Measurements from ENCODE around the gene ZNF423.

Gene ZNF423

DNA sequence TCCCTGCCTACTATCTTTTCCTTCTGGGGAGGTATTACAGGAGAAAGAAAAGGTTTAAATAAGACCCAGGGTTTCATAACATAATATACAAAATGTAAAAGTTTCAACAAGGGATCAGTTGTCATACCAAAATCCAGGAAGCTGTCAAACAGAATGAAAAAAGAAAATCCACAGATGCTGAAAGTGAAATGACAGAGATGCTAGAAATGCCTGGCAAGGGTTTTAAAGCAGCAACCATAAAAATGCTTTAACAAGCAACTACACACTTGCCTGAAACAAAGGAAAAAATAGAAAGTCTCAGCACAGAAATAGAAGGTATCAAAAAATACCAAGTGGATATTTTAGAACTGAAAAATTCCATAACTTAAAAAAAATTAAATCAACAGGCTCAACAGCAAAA lies 377.3 kb downstream of the ZNF423 start:
- no peaks in the 10 kb centered on the region for H3K9me2 ChIP-seq (ENCODE audit: low read depth, low read length)
- H3K4me1 ChIP-seq (ENCODE audit: insufficient read depth, low read length, severe bottlenecking), result peaks cover 7% of the 10 kb centered on the region
- H4K20me1 ChIP-seq (ENCODE audit: insufficient read depth, low read length), result no peaks in the 10 kb centered on the region
- H3K4me2 ChIP-seq (ENCODE audit: low read length), result no peak overlapping the region
- no peak overlapping the region for H3K27ac ChIP-seq (ENCODE audit: low read depth, low read length, poor library complexity, severe bottlenecking)
- no peak overlapping the region for H3K9ac ChIP-seq (ENCODE audit: low read length)
- no peaks in the 10 kb centered on the region for H3K9me3 ChIP-seq (ENCODE audit: low read length)
- no peaks in the 10 kb centered on the region for H3K36me3 ChIP-seq (ENCODE audit: insufficient read depth, low read length)
- H3K79me2 ChIP-seq (ENCODE audit: insufficient read depth, low read length), result no peaks in the 10 kb centered on the region
- no peak for TF ChIP-seq EZH2 (IDR thresholded peaks at IDR 0.05; ENCODE audit: borderline replicate concordance, low read length)
- H3F3A ChIP-seq (ENCODE audit: insufficient read depth, low read length), result no peaks in the 10 kb centered on the region
- no peaks in the 10 kb centered on the region for H3K27me3 ChIP-seq (ENCODE audit: insufficient read depth, low read length)
- H2AFZ ChIP-seq (ENCODE audit: low read length), result no peak overlapping the region
- H3K4me3 ChIP-seq (ENCODE audit: low read depth, low read length, poor library complexity, severe bottlenecking), result no peak overlapping the region

DNA sequence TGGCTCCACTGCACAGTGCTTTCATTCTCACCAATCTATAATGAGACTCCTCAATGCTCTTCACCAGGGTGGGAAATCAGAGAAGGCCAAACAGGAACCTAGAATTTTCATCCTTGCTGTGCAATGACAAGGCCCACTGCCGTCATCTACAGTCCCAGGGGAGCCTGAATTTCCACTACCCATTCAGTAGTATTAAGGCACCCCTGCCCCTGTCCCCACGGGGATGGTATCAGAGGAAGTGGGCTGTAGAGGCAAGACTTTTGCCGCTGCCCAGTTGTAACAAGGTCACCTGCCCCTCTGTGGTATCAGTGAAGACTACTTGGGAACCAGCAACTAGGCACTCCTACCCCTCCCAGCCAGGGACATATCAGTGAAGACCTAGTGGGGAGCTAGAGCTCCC lies 377.8 kb downstream of the ZNF423 start:
- peaks cover 7% of the 10 kb centered on the region for H3K4me1 ChIP-seq (ENCODE audit: insufficient read depth, low read length, severe bottlenecking)
- H4K20me1 ChIP-seq (ENCODE audit: insufficient read depth, low read length), result no peaks in the 10 kb centered on the region
- no peaks in the 10 kb centered on the region for H3K79me2 ChIP-seq (ENCODE audit: insufficient read depth, low read length)
- H3K27ac ChIP-seq (ENCODE audit: low read depth, low read length, poor library complexity, severe bottlenecking), result no peak overlapping the region
- H3K4me2 ChIP-seq (ENCODE audit: low read length), result no peak overlapping the region
- H3K4me3 ChIP-seq (ENCODE audit: low read depth, low read length, poor library complexity, severe bottlenecking), result no peak overlapping the region
- H3K27me3 ChIP-seq (ENCODE audit: insufficient read depth, low read length), result no peaks in the 10 kb centered on the region
- TF ChIP-seq, protein P1, sequence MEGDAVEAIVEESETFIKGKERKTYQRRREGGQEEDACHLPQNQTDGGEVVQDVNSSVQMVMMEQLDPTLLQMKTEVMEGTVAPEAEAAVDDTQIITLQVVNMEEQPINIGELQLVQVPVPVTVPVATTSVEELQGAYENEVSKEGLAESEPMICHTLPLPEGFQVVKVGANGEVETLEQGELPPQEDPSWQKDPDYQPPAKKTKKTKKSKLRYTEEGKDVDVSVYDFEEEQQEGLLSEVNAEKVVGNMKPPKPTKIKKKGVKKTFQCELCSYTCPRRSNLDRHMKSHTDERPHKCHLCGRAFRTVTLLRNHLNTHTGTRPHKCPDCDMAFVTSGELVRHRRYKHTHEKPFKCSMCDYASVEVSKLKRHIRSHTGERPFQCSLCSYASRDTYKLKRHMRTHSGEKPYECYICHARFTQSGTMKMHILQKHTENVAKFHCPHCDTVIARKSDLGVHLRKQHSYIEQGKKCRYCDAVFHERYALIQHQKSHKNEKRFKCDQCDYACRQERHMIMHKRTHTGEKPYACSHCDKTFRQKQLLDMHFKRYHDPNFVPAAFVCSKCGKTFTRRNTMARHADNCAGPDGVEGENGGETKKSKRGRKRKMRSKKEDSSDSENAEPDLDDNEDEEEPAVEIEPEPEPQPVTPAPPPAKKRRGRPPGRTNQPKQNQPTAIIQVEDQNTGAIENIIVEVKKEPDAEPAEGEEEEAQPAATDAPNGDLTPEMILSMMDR (IDR thresholded peaks at IDR 0.05; ENCODE audit: low read length), result no peak
- TF ChIP-seq EZH2 (IDR thresholded peaks at IDR 0.05; ENCODE audit: borderline replicate concordance, low read length), result no peak
- H3F3A ChIP-seq (ENCODE audit: insufficient read depth, low read length), result no peaks in the 10 kb centered on the region
- H3K36me3 ChIP-seq (ENCODE audit: insufficient read depth, low read length), result no peaks in the 10 kb centered on the region
- H3K9me2 ChIP-seq (ENCODE audit: low read depth, low read length), result no peaks in the 10 kb centered on the region
- H3K9ac ChIP-seq (ENCODE audit: low read length), result no peak overlapping the region
- no peaks in the 10 kb centered on the region for H3K9me3 ChIP-seq (ENCODE audit: low read length)
- no peak overlapping the region for H2AFZ ChIP-seq (ENCODE audit: low read length)

DNA sequence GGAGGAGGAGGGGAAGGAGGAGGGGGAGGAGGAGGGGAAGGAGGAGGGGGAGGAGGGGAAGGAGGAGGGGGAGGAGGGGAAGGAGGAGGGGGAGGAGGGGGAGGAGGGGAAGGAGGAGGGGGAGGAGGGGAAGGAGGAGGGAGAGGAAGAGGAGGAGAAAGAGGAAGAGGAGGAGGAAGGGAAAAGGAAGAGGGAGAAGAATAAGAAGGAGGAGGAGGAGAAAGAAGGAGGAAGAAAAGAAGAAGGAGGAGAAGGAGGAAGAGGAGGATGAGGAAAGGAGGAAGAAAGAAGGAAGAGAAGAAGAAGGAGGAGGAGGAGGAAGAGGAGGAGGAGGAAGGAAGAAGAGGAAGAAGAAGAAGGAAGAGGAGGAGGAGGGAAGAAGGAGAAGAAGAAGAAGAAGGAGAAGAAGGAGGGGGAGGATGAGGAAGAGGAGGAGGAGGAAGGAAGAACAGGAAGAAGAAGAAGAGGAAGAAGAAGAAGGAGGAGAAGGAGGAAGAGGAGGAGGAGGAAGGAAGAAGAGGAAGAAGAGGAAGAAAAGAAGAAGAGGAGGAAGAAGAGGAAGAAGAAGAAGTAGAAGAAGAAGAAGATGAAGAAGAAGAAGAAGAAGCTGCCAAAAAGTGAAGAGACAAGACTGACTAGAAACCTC lies 378.5 kb downstream of the ZNF423 start:
- Histone ChIP-seq H3K79me2 (ENCODE audit: insufficient read depth, low read length) (no peaks in the 10 kb centered on the region), H2AFZ (ENCODE audit: low read length) (no peak overlapping the region), H3K4me2 (ENCODE audit: low read length) (no peak overlapping the region), H3F3A (ENCODE audit: insufficient read depth, low read length) (no peaks in the 10 kb centered on the region), H3K4me3 (ENCODE audit: low read depth, low read length, poor library complexity, severe bottlenecking) (no peak overlapping the region), H3K36me3 (ENCODE audit: insufficient read depth, low read length) (no peaks in the 10 kb centered on the region), H3K4me1 (ENCODE audit: insufficient read depth, low read length, severe bottlenecking) (peaks cover 7% of the 10 kb centered on the region), H3K27me3 (ENCODE audit: insufficient read depth, low read length) (0 out of 2 replicates have a peak, but pooled peaks cover 3% of the 10 kb centered on the region), H3K27ac (ENCODE audit: low read depth, low read length, poor library complexity, severe bottlenecking) (no peak overlapping the region), H3K9ac (ENCODE audit: low read length) (no peak overlapping the region), H3K9me2 (ENCODE audit: low read depth, low read length) (no peaks in the 10 kb centered on the region), H4K20me1 (ENCODE audit: insufficient read depth, low read length) (no peaks in the 10 kb centered on the region), H3K9me3 (ENCODE audit: low read length) (no peaks in the 10 kb centered on the region)
- TF ChIP-seq, protein P1 (IDR thresholded peaks at IDR 0.05; ENCODE audit: low read length), result no peak
- no peak for TF ChIP-seq EZH2 (IDR thresholded peaks at IDR 0.05; ENCODE audit: borderline replicate concordance, low read length)

DNA sequence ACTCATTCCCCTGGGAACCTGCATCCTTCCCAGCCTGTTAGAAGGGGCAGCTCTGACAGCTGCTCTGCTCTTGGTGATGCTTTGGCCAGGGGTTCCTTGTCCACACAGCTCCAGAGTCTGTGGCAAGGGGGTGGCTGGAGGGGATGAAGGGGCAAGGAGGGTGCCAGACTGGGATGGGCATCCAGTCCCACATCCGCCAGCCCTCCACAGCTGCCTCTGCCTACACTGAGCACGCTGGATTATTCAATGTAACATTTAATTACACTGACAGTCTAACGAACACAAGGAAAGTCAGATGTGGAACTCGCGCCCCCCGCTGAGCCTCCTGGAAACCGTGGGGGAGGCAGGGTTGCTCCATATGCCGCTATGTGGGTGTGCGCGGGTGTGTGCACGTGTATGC lies 381.2 kb downstream of the ZNF423 start:
- H3K4me2 ChIP-seq (ENCODE audit: low read length), result no peak overlapping the region
- H3K79me2 ChIP-seq (ENCODE audit: insufficient read depth, low read length), result no peaks in the 10 kb centered on the region
- H3K27me3 ChIP-seq (ENCODE audit: insufficient read depth, low read length), result 0 out of 2 replicates have a peak, but pooled peaks cover 4% of the 10 kb centered on the region
- H3K27ac ChIP-seq (ENCODE audit: low read depth, low read length, poor library complexity, severe bottlenecking), result no peak overlapping the region
- H3K4me3 ChIP-seq (ENCODE audit: low read depth, low read length, poor library complexity, severe bottlenecking), result no peak overlapping the region
- H3K36me3 ChIP-seq (ENCODE audit: insufficient read depth, low read length), result no peaks in the 10 kb centered on the region
- H4K20me1 ChIP-seq (ENCODE audit: insufficient read depth, low read length), result no peaks in the 10 kb centered on the region
- no peaks in the 10 kb centered on the region for H3F3A ChIP-seq (ENCODE audit: insufficient read depth, low read length)
- no peaks in the 10 kb centered on the region for H3K9me3 ChIP-seq (ENCODE audit: low read length)
- no peak overlapping the region for H3K9ac ChIP-seq (ENCODE audit: low read length)
- H3K9me2 ChIP-seq (ENCODE audit: low read depth, low read length), result no peaks in the 10 kb centered on the region
- peaks cover 7% of the 10 kb centered on the region for H3K4me1 ChIP-seq (ENCODE audit: insufficient read depth, low read length, severe bottlenecking)
- H2AFZ ChIP-seq (ENCODE audit: low read length), result no peak overlapping the region
- TF ChIP-seq EZH2 (IDR thresholded peaks at IDR 0.05; ENCODE audit: borderline replicate concordance, low read length), result no peak
- TF ChIP-seq, protein P1 (IDR thresholded peaks at IDR 0.05; ENCODE audit: low read length), result no peak
